Measurements from ENCODE around the gene MYRFL. TPM values are rescaled to one million over a fixed set of nuclear protein-coding genes. Genes with fewer than 3 reads are reported as not detected.
"Not testable (repeated sequence)": the region's sequence is repeated elsewhere in the genome, so short reads cannot be mapped to it uniquely, and the experiment has no call there.

The MYRFL gene
- total RNA-seq = not detected

GRCh38 chr12:69824966-69825560 is at the start of gene MYRFL:
MYRFL (plus strand) TSS chr12:69825227; CDS start chr12:69825518, 291 bp downstream.
- WGBS, 2 donors (ENCODE audit: low coverage in 1 of 2) = 83 to 84% methylated on average over 5 of the region's 5 CpGs
- H3K9me3 ChIP-seq = no peaks in the 10 kb centered on the region
- H3K4me1 ChIP-seq = no peaks in the 10 kb centered on the region
- H3K36me3 ChIP-seq = no peaks in the 10 kb centered on the region
- no peak within 1 kb of the TSS for H3K27ac ChIP-seq
- H3K4me3 ChIP-seq = no peak within 1 kb of the TSS
- no peak for ATAC-seq
- H3K27me3 ChIP-seq = no peaks in the 10 kb centered on the region
- no peak for TF ChIP-seq CTCF (IDR thresholded peaks at IDR 0.05)
- no peak for TF ChIP-seq POLR2AphosphoS5 (IDR thresholded peaks at IDR 0.05)
- no peak for TF ChIP-seq EP300 (IDR thresholded peaks at IDR 0.05)
- TF ChIP-seq POLR2A (IDR thresholded peaks at IDR 0.05) = no peak

- H3K4me3 ChIP-seq = no peak overlapping the region
- TF ChIP-seq POLR2A (IDR thresholded peaks at IDR 0.05) (no peak), POLR2AphosphoS5 (IDR thresholded peaks at IDR 0.05) (no peak), EP300 (IDR thresholded peaks at IDR 0.05) (no peak), CTCF (IDR thresholded peaks at IDR 0.05) (no peak)
- H3K27ac ChIP-seq = no peak overlapping the region
- no peak for ATAC-seq
- WGBS, 2 donors (ENCODE audit: low coverage in 1 of 2) = 36 to 75% methylated on average over 1 to 4 of the region's 7 CpGs
- H3K9me3 ChIP-seq = peaks cover 0 to 9% (median 0%) of the 10 kb centered on the region in 3 donors
- no peaks in the 10 kb centered on the region for H3K4me1 ChIP-seq
- peaks cover 0 to under 1% of the 10 kb centered on the region in 2 donors for H3K36me3 ChIP-seq
- no peaks in the 10 kb centered on the region for H3K27me3 ChIP-seq
Observed at GRCh38 chr12:69779928-69780327, 45.1 kb upstream of the MYRFL start.

- Histone ChIP-seq H3K4me1 (no peaks in the 10 kb centered on the region), H3K4me3 (no peak overlapping the region), H3K36me3 (peaks cover 0 to 9% of the 10 kb centered on the region in 2 donors), H3K27ac (no peak overlapping the region), H3K9me3 (peaks cover 0 to 9% (median 0%) of the 10 kb centered on the region in 3 donors), H3K27me3 (no peaks in the 10 kb centered on the region)
- ATAC-seq = no peak
- whole genome bisulfite sequencing, 2 donors (ENCODE audit: low coverage in 1 of 2) = 80 to 86% methylated on average over 2 to 6 of the region's 6 CpGs
- TF ChIP-seq POLR2A (IDR thresholded peaks at IDR 0.05) = no peak
- TF ChIP-seq CTCF (IDR thresholded peaks at IDR 0.05) = no peak
- TF ChIP-seq POLR2AphosphoS5 (IDR thresholded peaks at IDR 0.05) = no peak
- no peak for TF ChIP-seq EP300 (IDR thresholded peaks at IDR 0.05)
Observed at GRCh38 chr12:69783365-69783764, 41.7 kb upstream of the MYRFL start.

- no peak for TF ChIP-seq POLR2A (IDR thresholded peaks at IDR 0.05)
- TF ChIP-seq POLR2AphosphoS5 (IDR thresholded peaks at IDR 0.05) = no peak
- TF ChIP-seq CTCF (IDR thresholded peaks at IDR 0.05) = no peak
- TF ChIP-seq EP300 (IDR thresholded peaks at IDR 0.05) = no peak
- no peak for ATAC-seq
- Histone ChIP-seq H3K9me3 (peaks cover 0 to 34% (median 0%) of the 10 kb centered on the region in 3 donors), H3K36me3 (peaks cover 0 to 9% of the 10 kb centered on the region in 2 donors), H3K4me3 (no peak overlapping the region), H3K4me1 (no peaks in the 10 kb centered on the region), H3K27ac (no peak overlapping the region), H3K27me3 (no peaks in the 10 kb centered on the region)
Observed at GRCh38 chr12:69789351-69789750, 35.7 kb upstream of the MYRFL start.

GRCh38 chr12:69792533-69792932 is 32.5 kb upstream of the MYRFL start:
- TF ChIP-seq EP300 (IDR thresholded peaks at IDR 0.05) (no peak), POLR2AphosphoS5 (IDR thresholded peaks at IDR 0.05) (no peak), POLR2A (IDR thresholded peaks at IDR 0.05) (no peak), CTCF (IDR thresholded peaks at IDR 0.05) (no peak)
- Histone ChIP-seq H3K36me3 (peaks cover 0 to 22% of the 10 kb centered on the region in 2 donors), H3K9me3 (peaks cover 0 to 34% (median 0%) of the 10 kb centered on the region in 3 donors), H3K4me3 (no peak overlapping the region), H3K27ac (no peak overlapping the region), H3K4me1 (no peaks in the 10 kb centered on the region), H3K27me3 (no peaks in the 10 kb centered on the region)
- 79 to 84% methylated on average over 2 of the region's 2 CpGs for WGBS, 2 donors (ENCODE audit: low coverage in 1 of 2)
- ATAC-seq = no peak

GRCh38 chr12:69807101-69807897 is 17.7 kb upstream of the MYRFL start:
- no CpG with 5 or more reads among the region's 62 CpGs for WGBS, 2 donors (ENCODE audit: low coverage in 1 of 2)
- H3K4me3 ChIP-seq, H3K4me1 ChIP-seq, ATAC-seq, H3K27ac ChIP-seq, H3K27me3 ChIP-seq: not testable (repeated sequence)
- Histone ChIP-seq H3K9me3 (peaks cover 0 to 11% (median 0%) of the 10 kb centered on the region in 3 donors), H3K36me3 (peaks cover 0 to 11% of the 10 kb centered on the region in 2 donors)

All from gastroesophageal sphincter (tissue), 4 donors.